ENCODE data around the gene HIPK2.

The HIPK2 gene

DNA sequence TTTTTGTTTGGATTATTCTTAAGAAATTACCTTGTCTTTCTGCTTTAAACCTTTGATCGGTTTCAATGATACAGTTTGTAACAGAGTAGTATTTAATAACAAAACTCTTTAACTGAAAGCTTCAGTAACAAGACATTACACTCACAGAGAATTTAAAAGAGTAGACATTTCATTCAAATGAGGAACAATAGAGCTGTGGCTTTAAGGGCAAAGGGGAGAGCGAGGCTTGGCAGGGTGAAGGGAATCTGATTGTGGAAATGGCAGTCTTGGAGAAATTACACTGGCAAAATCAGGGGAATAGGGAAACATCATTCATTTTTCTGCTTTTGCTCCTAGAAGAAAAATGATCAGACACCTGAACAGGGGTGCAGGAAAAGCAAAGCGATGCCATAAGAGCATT is 5.1 kb upstream of the HIPK2 start:
- DNase-seq = no peak

DNA sequence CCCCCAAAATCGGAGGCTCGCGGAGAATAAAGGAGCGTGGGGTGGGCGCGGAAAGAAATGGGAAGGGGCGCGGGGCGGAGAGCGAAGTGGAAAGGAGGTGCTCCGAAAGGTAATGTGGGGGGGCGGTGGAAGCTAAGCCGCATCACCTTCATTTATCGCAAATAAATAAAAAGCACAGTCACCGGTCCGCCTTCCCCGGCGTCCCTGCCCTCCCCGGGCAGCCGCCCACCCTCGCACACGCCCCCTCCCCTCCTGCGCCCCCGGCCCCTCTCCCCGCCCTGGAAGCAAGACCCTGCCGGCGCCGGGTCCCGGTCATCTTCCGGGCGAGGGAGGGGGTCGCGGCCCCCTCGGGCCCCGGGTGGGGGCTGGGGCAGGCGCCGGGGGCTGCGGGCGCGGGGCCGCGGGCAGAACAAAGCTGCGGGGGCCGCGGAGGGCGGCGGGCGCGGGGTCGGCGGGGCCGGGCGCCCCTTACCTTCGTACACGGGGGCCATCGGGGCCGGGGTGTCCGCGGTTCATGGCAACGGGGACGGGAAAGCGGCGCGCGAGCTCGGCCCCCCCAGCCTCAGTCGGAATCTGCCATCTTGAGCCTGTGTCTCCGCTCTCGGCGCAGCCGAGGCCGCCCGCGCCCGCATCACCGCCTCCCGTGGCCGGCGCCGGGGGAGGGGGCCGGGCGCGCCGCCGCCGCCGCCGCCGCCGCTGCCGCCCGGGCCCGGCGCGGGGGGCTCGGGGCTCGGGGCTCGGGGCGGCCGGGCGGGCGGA is 486 bp downstream of the HIPK2 start:
- DNase-seq = no peak

DNA sequence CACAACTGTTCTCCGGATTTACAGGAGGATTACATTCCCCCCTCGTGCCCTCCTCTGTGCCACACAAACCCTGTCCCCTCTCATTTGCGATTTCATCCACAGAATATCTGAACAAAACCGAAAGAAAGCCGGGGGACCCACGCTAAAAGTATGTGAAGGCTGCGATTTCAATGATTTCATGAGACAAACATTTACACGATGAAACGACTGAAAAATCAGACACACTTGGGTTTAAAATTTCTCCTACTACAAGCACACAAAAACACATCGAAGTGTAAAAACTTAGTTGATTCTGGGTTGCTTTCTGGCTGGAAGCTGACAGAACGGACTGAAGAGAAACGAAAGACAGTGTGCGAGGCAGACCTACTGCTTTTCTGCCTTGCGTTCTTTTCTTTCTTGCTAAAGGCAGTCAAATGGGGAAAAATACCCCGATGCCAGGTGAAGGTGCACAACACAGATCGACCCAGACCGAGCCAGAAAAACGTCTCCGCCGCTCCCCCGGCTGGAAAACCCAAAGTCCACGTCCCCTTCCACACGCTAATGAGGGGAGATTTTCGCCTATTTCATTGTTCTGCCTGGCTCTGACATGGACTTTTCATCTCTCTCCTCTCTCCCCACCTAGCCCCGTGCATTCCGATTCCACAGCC is 1.2 kb downstream of the HIPK2 start:
- DNase-seq = no peak

DNA sequence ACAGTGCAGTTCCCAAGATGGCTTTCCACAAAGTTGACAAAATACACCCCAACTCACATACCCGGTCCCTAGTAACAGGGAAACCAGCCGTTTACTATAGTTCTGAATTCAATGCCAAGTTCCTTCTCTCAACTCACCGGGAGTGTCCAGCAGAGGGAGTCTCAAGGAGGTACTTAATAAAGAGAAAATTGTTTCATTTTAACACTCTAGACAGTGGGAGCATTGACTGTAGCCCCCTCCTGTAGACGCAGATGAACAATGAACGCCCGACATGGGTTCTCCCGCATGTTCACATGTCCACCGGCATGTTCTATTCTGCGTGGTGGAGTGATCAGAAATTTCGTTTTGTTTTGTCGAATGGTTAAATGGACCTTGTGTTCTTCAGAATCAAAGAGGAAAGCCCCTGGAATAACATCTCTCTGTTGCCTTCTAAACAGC is 1.9 kb downstream of the HIPK2 start:
- no peak for DNase-seq

DNA sequence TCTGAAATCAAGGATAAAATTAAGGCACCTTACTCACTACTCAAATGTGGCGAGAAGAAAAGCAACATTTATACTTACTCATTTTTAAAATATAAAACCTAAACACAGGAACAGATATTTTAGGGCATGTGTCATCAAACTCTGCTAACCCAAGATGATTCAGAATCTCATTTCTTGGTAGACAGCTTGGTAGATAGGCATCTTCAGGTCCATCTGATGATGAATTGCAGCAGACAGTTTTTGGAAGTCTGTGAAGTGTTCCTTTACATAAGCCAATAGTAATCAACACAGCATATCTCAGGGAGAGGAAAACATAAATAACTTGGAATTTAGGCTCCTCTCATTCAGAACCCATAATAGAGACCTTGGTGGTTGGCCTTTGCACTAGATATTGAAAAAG is 3.4 kb downstream of the HIPK2 start:
- no peak for DNase-seq

DNA sequence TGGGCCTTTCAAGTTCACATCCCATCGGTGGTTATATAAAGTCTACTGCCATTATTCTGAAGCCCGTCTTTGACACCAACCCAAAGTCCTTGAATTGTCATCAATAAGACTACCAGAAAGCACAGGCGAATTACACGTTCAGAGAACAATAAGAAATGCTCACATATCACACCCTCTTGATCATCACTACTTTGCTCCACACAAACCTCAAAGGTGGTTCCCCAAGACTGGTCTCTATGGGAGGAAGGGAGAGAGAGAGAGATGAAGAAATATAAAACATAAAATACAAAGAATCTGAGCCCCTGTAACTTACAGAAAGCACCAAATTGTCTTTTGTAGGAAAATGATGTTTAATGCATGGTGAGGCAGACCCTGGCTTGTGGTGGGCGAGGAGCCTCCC is 4.4 kb downstream of the HIPK2 start:
- no peak for DNase-seq

DNA sequence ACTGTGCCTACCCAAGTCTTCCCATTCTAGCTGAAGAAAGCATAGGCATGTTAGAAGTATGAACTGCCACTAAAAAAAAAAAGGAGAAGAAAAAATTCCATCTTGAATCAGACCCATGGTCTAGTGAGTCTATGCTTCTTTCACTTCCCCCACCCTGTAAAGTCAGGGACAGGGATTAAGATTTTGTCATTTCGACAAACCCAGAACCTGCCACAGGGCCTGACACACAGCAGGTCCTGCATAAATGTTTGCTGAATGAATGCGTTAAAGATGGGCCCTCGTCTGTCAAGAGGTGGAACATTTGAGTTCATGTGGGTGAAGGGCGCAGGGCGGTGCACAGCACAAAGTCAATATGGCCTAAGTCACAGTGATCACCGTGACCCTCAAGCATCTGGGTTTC is 4.9 kb downstream of the HIPK2 start:
- peak; percentile 32 for DNase-seq

DNA sequence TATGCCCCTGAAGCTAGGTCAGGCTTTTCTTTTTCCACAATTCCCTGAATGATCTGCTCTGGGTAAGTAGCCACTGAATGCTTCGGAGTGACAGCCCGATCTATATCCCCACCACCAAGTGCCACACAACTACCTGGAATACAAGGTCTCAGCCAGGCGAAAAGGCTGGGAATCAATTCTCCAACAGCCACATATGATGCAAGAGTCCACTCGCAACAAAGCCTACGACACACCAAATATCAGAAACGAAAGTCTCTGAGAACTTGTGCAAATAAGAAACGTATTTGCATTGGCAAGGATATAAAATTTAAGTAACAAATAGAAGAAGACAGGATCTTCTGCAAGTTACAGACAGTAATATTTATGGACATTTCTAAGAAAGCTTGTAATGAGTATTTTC is 5.7 kb downstream of the HIPK2 start:
- DNase-seq = peak; percentile 35

DNA sequence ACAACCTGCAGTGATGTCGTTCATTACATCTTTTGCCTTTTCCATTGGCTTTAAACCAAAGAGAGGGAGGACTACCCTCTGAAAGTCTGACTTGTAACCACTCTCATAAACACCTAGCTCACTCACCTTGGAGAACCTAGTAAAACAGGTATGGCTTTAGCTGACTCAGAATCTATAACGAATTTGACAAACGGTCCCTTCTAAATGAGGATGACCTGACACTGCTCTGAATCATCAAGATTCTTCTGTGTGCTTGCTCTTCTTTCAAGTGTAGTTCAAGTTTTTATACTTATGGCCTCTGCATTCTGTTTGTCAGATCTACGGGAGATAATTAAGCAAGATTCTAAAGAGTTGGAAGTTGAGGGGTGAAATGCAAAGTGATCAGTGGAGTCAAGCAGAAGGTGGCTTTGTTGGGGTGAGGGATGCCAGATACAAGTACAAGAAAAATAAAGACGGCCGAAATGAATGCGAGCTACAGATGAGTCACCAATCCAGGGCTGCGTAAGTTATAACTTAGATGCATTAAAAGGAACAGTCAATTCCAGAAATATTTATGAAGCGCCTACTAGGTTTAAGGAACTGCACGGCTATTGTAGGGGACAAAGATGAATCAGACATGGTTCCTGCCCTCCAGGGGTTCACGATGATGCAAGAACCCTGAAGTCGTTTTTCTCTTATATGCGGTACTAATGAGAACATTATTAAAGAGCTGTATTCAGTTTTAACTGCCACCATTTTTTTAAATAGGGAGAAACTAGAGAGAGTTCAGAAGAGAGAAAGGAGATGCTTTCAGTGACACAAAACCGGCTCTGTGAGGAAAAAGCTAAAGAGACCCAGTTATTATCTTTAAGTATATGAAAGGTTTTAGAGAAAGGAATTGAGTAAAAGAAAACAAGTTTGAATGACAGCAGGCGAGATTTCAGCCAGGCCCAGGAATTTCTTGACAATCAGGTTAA is 6.5 kb downstream of the HIPK2 start:
- DNase-seq = peak; percentile 40

DNA sequence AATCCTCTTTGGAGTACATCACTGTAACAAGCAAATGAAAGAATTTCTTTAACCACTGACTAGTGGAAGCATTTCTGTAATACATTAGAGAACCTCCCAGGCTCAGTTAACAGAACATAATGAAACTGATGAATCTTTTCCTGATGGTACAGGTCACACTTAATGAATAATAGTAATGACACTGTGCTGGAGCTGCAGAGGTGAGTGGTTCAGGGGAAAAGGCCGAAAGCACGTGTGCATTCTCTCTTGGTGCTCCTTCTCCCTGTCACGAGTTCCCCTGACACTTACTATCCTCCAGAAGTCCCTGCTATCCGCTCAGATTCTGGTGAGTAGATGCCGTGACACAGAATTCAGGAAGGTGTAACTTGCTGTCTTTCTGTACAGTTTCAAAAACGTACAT is 8.0 kb downstream of the HIPK2 start:
- DNase-seq = no peak

DNA sequence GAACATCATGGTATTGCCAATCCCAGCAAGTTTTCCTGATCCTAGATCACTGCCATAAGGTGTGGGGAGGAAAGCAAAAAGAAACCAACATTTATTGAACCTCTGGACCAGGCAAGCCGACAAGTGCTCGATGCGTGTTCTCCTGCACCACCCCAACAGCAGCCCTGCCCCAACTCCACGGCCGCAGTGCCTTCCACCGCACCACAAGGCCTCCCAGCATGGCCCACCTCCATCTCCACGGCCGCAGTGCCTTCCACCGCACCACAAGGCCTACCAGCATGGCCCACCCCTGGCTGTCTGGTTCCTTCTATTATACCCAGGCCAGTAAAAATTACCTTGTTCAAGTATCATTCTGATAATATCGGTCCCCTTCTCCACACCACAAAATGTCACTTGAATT is 8.7 kb downstream of the HIPK2 start:
- DNase-seq = peak; percentile 27

DNA sequence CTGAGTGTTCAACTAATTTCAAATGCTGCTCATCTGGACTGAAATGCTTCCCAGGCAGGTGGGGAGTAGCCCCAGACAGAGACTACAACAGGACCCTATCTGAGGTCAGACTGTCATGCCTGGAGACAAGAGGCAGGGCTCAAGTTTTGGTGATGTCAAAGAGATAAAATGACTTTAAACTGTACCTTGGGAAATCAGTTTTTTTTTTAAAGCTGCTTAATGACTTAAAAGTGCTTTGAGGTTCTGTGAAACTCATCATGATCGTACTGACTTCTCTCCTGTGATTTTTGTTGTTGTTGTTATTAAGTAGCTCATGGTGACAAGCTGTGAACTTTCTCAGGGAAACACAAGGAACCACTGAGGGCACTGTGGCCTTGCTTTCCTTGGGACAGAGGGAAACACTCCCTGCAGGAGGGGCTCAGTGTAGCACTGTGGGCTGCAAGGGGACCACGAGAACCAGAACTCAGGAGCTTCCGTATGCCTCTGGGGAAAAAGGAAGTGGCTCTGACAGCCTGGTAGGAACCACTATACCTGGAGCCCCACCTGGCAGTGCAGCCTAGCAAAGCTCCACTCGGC is 9.5 kb downstream of the HIPK2 start:
- DNase-seq = peak; percentile 43

DNA sequence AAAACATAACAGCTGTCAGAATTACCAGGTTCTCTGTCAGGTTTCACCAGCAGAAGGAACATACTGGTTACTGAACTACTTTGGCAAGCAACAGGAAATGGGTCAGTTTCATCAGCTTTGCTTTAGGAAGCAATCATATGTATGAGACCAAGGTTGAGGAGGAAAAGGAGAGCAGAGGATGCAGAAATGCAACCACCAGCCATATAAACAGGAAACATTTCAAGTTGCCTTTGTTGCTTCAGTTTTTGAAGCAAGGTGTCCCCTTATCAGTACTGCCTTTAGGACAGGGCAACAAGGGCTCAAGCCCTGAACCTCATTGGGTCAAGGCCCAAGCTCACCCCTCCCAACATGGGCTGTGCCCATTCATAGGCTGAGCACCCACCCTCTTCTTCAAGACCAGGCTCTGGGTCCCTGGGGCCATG is 10.2 kb downstream of the HIPK2 start:
- peak; percentile 22 for DNase-seq

DNA sequence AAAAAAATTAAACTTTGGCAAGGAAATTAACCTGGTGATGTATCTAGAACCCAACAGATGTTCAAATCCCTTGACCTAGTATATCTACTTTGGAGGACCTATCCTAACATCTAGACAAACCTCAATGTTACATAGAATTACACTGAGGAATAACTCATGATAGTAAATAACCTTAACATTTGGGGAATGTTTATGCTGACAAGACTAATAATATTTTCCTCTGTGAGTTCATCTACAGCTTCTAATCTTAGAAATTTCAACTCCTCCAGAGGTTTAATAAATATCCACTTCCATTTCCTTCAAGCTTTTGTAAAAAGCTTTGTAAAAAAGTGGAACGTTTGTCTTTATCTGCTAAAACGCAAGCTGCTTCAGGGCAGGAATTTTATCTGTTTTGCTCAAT is 12.7 kb downstream of the HIPK2 start:
- DNase-seq = no peak

DNA sequence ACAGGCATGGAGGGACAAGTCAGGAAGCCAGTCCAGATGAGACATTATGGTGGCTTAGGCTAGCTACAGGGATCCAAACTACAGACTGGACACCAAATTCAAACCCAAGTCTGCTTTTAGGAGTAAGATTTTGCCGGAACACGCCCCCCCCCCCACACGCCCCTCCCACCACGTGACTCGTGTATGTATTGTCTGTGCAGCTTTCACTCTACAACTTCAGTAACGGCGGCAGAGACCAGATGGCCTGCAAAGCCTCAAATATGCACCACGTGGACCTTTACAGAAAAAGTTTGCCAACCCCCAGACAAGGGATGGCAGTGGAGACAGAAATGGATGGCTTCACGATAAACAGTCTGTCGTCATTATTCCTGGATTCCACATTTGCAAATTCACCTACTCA is 14.5 kb downstream of the HIPK2 start:
- DNase-seq = no peak

DNA sequence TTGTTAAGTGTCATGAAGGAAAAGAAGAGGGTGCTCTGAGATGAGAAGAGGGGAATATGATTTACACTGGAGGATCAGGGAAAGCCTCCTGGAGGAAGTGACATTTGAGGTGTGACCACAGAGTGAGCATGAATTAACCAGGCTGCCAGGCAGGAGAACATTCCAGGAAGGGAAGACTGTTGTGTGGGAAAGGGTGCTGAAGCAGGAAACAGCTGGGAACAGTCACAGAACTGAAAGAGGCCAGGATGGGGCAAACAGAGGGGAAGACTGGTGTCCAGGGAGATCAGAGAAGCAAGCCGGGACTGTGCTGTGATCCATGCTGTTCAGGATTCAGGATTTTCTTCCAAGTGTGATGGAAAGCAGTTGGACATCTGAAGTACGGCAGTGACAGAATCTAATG is 14.9 kb downstream of the HIPK2 start:
- DNase-seq = no peak

DNA sequence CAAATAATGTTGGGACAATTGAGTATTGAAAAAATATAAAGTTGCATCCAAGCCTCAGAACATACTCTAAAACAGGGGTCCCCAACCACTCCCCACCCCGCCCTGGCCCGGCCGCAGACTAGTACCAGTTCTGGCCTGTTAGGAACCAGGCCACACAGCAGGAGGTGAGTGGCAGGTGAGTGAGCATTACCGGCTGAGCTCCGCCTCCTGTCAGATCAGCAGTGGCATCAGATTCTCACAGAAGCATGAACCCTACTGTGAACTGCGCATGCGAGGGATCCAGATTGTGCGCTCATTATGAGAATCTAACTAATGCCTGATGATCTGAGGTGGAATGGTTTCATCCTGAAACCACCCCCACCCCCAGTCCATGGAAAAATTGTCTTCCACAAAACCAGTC is 19.4 kb downstream of the HIPK2 start:
- no peak for DNase-seq

DNA sequence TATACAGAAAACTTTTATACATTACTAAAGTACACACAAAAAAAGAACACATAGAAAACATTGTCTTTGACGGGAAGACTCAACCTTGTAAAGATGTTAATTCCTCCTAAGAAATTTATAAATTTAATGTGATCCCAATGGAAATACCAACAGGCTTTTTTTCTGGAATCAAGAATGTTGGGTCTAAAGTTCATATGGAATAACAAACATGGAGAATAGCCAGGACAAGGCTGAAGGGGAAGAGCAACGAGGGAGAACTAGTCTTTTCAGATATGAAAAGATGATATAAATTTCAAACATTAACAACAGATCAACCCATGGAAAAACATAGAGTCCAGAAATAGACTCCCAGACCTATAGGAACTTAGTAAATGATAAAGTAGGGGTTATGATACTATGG is 19.8 kb downstream of the HIPK2 start:
- DNase-seq = no peak

DNA sequence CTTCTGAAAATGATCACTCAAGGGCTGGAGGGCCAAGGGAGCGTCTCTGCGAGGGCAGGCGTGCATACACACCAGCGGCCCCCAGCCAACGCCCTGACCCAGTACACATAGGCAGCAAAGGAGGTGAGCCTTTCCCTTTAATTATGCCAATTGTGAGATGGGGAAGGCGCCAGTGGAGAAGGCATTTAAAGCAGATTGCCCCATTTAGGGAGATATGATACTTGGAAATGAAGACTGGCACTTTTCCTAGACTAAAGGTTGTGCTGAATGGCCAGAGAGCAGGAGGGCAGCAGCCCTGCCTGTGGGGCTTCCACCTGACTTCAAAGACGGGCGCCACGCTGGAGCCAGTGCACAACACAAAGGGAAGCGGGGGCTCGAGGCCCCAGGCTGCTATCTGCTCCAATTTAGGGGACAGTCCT is 24.1 kb downstream of the HIPK2 start:
- no peak for DNase-seq

DNA sequence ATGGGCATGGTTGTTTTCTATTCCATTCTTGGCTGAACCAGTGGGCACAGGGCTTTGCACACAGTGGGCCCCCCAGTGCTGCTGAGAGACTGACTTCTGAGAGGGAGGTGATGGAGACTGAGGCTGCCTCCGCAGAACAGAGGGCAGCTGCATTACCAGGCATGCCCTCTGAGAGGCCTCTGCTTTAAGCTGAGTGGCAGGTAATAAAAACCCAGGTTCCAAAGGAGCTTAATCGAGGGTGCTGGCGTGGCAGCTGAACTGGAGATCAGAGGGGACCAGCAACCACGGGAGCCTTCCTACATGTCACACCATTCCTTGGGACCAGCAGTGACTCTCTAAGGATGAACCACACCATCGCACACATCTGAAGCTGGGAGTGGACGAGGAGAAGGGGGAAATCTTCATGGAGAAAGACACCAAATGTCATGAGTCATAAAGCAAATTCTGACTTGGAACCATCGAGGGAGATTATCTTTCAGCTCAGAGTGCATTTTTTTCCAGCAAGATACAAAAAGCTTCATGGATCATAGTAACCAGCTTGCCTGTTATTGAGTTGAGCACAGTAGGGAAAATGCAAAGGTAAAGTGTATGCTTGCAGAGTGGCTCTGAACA is 24.6 kb downstream of the HIPK2 start:
- no peak for DNase-seq

DNA sequence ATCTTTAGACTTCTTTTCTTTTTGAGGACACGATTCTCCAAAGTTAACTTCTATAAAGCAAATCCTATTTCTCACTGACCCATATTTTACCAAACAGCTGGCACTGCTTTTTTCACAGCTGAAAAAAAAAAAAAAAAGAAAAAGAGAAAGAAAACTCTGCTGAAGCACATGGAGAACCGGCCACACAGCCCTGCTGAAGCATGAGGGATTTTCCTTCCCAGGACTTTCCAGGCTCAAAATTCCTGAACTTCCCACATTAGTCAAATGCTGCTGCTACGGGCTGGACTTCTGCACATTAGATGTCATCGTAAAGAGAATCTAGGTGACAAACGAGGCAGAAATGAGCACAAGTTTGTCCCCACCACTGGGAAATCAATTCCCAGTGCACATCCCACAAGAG is 25.2 kb downstream of the HIPK2 start:
- DNase-seq = no peak

DNA sequence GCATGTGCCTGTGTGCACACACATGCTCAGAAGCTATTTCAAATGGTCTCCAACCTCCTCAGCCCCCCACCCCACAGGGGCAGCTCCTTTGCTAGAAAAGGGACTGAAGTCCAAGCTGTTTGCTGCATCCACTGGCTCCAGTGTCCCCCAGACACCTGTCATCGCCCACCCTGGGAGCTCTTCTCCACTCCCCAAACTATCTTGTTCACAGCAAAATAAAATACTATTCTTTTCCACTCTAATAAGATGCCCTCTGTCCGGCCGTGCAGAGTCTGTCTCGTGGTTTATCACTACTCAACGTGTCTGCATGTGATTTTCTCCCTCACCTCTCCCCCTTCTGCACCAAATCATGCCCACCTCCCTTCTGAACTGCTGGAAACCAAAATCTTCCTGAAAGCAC is 25.6 kb downstream of the HIPK2 start:
- no peak for DNase-seq

Measured in islet precursor cell (in vitro differentiated cells).